8988T (cell line): ENCODE data around the gene MYRF.
A peak's percentile ranks its signal among the peaks of the same experiment; 100 is the strongest.

Source experiments
- DNase-seq: peaks from one replicate; pipeline ENCODE4 v3.0.0; 2011

The MYRF gene

GRCh38 chr11:61719978-61720377, 32.5 kb upstream of the MYRF start:
- DNase-seq = no peak

DNA sequence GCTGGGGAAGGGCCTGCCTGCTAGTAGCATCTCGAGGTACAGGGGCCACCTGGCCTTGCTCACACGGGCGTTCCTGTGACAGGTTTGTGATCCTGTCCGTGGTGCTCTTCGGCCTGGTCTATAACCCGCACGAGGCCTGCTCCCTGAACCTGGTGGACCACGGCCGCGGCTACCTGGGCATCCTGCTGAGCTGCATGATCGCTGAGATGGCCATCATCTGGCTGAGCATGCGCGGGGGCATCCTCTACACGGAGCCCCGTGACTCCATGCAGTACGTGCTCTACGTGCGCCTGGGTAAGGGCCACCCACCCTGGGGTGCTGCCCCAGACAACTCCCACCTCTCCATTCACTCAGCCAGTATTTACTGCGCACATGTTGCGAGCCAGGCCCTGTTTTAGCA, 31.8 kb upstream of the MYRF start:
- no peak for DNase-seq

DNA sequence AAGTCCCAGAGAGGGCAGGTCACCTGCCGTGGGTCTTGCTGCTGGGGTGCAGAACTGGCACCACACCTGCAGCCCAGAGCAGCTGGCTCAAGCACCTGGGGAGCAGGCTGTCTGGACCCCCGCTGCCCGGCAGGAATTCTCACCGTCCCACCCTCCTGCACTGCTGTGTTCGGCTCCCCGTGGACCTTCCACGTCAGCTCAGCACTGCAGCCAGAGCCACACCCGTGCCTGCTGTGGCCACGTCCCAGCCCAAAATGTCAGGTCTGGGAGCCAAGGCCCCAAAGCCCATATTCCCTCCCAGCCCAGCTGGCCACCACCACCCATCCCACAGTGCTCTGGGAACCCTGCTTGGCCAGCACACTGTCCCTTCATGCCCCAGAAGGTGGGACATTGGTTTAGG, 28.0 kb upstream of the MYRF start:
- DNase-seq = no peak

DNA sequence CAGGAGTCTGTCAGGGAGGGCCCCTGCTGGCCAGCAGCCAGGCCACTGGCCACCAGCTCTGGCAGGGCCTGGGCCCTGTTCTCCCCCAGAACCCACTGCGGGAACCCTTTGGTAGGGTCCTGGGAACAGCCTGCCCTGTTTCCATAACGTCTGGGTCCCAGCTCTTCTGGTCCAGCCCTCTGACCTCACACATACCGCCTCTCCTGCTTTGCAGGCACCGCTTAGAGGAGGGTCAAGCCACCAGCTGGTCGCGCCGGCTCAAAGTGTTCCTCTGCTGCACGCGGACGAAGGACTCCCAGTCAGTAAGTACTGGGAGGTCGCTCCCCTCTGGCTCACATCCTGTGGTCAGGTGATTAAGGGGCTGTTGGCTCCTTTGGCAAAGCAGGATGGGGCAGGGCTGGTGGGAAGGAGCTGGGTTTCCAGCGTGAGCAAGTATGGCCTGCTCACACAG, 26.6 kb upstream of the MYRF start:
- no peak for DNase-seq

GRCh38 chr11:61726775-61727174, 25.7 kb upstream of the MYRF start:
- DNase-seq = no peak

DNA sequence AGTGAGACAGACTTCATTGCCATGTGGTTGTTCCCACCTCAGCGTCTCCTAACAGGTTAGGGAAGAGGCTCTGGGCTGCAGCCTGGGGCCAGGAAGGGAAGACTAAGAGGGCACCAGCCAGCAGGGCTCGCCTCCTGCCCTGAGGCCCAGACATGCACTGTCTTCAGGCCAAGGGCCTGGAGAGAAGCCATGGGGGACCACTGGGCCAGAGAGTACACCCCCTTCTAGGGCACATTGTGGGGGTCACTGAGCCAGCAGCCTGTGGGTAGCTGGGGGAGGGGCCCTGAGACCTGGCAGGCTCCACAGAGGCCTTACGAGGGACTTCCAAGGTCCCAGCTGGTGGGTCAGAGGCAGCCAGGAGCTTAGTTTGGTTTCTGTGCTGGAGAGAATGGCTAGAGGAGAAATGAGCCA, 25.0 kb upstream of the MYRF start:
- no peak for DNase-seq

GRCh38 chr11:61728066-61728939, 24.1 kb upstream of the MYRF start:
- no peak for DNase-seq

DNA sequence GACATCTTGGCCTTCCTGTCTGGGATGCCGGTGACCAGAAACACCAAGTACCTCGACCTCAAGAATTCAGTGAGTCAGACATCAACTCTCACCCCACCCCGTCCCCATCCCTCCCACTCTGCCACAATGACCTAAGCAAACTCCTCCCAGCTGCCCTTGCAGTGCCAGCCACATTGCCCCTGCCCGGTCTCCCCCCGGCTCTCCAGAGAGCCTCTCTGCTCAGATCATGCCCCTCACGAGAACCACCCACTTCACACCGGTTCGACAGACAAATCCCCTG, 23.6 kb upstream of the MYRF start:
- DNase-seq = no peak

- no peak for DNase-seq
These were observed 22.0 kb upstream of the MYRF start for GRCh38 chr11:61730240-61730994.

- no peak for DNase-seq
These were observed 21.1 kb upstream of the MYRF start for GRCh38 chr11:61731211-61731951.

DNA sequence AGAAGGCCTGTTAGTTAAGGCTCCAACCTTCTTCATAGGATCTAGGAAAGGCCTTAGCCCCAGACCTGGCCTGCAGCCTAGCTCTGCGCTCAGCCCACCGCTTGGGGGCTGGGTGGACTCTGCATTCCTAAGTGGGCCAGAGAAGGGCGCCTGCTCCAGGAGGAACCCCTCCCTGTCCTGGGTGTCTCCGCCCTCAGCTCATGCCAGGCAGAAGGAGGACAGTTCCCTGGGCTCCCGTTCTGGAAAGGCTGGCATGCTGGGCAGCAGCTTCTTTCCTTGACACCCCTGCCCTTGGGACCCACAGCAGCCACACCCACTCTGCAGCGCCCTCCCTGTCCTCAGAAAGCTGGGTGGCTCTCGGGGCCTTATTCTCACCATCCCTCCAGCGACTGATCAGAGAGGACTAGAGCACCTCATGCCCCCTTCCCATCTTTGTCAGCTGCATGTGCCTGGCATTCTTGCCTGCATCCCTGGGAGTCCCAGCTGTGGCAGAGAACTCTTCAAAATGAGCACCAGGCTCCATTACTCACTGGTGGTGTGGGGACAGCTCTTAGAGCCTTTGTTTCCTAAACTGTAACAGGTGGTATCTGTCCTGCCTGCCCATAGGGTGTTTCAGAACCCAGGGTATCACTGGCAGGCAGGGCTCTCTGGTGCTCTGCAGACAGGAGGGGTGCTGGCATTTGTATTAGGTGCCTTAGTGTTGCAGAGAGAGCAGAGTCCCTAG, 20.3 kb upstream of the MYRF start:
- DNase-seq = no peak

DNA sequence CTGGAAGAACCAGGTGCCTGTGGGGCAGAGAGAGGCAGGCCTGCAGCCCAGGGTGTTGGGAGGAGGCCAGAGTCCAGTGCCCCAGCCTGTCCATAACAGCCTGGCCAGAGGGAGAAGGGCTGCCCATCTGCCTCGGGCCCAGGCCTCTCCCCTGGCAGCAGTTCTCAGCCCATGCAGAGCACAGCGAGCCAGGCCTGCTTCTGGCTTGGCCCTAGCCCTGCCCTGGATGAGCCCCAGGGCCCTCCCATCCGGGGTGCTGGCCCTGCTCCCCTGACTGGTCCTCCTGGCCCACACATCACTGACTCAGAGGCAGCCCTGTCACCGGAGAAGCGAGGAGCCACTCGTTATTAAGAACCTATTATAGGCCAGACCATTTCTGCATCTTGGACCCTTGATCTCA, 19.7 kb upstream of the MYRF start:
- no peak for DNase-seq

- DNase-seq = peak; percentile 100
These were observed 19.1 kb upstream of the MYRF start for GRCh38 chr11:61733120-61733978.

- no peak for DNase-seq
These were observed 17.7 kb upstream of the MYRF start for GRCh38 chr11:61734767-61735166.

- DNase-seq = no peak
These were observed 17.0 kb upstream of the MYRF start for GRCh38 chr11:61735391-61735790.

- DNase-seq = no peak
These were observed 16.1 kb upstream of the MYRF start for GRCh38 chr11:61736310-61736709.

DNA sequence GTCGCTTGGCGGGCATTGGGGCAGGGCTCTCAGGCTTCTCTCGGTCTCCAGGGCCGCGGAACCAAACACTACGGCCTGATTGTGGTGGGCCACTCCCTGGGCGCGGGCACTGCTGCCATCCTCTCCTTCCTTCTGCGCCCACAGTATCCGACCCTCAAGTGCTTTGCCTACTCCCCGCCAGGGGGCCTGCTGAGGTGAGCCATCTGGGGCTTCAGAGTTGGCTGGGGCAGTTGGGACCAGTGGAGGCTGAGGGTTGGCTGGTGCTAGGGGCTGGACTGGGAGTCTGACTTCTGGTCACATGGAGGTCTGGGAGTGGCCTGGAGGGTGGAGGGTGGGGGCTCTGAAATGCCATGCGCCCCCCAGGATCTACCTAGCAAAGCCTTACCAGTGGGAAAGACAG, 15.3 kb upstream of the MYRF start:
- peak; percentile 90 for DNase-seq

GRCh38 chr11:61737636-61738386, 14.6 kb upstream of the MYRF start:
- no peak for DNase-seq

DNA sequence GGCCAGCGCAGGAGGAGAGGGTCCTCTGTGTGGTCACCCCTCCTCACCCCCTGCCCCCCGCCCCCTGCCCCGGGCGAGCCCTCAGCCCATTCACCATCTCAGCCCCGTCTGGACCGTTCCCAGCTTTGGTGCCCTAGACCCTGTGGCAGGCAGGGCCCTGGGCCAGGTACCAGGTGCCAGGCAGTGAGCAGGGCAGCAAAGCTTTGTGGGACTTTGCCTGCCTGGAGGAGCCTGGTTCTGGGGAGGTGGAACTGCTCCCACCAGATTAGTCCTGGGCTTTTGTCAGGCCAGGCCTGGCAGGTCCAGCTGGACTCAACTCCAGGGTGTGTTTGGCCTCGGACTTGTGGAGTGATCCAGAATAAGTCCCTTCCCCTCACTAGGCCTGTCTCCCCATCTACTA, 13.7 kb upstream of the MYRF start:
- no peak for DNase-seq

DNA sequence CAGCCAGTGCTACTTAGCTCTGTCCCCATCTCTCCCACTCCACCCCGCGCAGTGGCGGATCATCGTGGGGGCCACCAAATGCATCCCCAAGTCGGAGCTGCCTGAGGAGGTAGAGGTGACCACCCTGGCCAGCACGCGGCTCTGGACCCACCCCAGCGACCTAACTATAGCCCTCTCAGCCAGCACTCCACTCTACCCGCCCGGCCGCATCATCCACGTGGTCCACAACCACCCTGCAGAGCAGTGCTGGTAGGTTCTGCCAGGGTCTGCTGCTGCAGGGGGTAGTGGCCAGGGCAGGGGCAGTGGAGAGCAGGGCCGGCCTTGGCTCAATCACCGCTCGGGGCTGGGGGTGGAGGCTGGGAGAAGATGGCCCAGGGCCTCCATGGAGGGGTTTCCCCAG, 13.0 kb upstream of the MYRF start:
- DNase-seq = no peak

DNA sequence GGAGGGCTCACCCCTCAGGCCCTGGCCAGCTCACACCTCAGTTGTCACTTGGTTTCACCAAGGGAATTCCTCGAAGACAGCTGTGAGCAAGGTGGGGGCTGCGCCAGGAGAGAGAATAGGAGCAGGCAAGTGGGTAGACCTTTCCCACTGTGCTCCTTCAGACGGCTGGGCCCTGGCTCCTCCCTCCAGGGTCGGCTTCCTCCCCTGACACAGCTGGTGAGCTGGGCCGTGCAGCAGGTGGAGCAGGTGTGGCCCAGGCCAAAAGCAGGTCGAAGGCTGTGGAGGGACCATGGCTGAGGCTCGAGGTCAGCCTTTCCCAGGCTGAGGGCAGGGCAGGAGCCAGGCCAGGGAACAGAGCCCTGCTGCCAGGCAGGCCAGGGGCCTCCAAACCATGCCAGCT, 12.5 kb upstream of the MYRF start:
- no peak for DNase-seq
